H1 (cell line): ENCODE data around the gene AVPR2. TPM values are rescaled to one million over a fixed set of nuclear protein-coding genes. Genes with fewer than 3 reads are reported as not detected.

Source experiments
- CTCF ChIA-PET: fragments of 300-600 bp; sonication (Branson Sonifier 250); formaldehyde crosslinking; loops from one replicate; lab custom pipeline; 2021; ENCODE audit not compliant: partially characterized antibody; lab: Charles Lee
- POLR2A ChIA-PET: fragments of 300-600 bp; sonication (Branson Sonifier 250); formaldehyde crosslinking; loops from one replicate; lab custom pipeline; 2021; ENCODE audit warnings: inconsistent platforms; ENCODE audit not compliant: partially characterized antibody; lab: Charles Lee
- DNase-seq, 2 experiments: peaks; one replicate each; pipeline versions ENCODE4 v3.0.0 to v3.0.0-alpha.2; 2010 to 2022; ENCODE audit warnings: low spot score in 2 of 2, low read depth in 1 of 2, mixed read lengths in 1 of 2
- FAIRE-seq: peaks from 2 replicates; lab custom pipeline; 2011; peaks lifted over from hg19 to GRCh38; lab: Jason Lieb, UNC
- H2AFZ ChIP-seq: 2 replicates; pipeline ENCODE4 v1.8.1; 2012; ENCODE audit warnings: low read length, inconsistent platforms
- H2AK5ac ChIP-seq: 2 replicates; pipeline ENCODE4 v1.6.1; 2013; ENCODE audit warnings: low read depth, low read length
- H2BK120ac ChIP-seq: replicated peaks from 2 replicates; pipeline ENCODE3; 2013; ENCODE audit warnings: low read depth, low read length, inconsistent platforms
- H2BK12ac ChIP-seq: 2 replicates; pipeline ENCODE4 v1.6.1; 2013; ENCODE audit warnings: low read depth, low read length
- H2BK15ac ChIP-seq: 2 replicates; pipeline ENCODE4 v1.6.1; 2013; ENCODE audit warnings: low read length
- H2BK20ac ChIP-seq: 2 replicates; pipeline ENCODE4 v1.6.1; 2013; ENCODE audit warnings: low read length
- H2BK5ac ChIP-seq: 2 replicates; pipeline ENCODE4 v1.6.1; 2013; ENCODE audit warnings: low read depth, low read length
- H3K14ac ChIP-seq: 2 replicates; pipeline ENCODE4 v1.6.1; 2013; ENCODE audit warnings: inconsistent platforms; ENCODE audit not compliant: insufficient read length
- H3K18ac ChIP-seq: 2 replicates; pipeline ENCODE4 v1.6.1; 2013; ENCODE audit warnings: low read length; ENCODE audit errors: extremely low read depth
- H3K23ac ChIP-seq: 2 replicates; pipeline ENCODE4 v1.6.1; 2013; ENCODE audit warnings: inconsistent platforms; ENCODE audit not compliant: insufficient read length
- H3K23me2 ChIP-seq: 2 replicates; pipeline ENCODE4 v1.6.1; 2013; ENCODE audit warnings: low read depth, low read length
- H3K27ac ChIP-seq: 2 replicates; pipeline ENCODE4 v1.6.1; 2011; ENCODE audit warnings: low read depth, low read length, inconsistent platforms
- H3K27me3 ChIP-seq, 4 experiments: replicated peaks in 1 of 4; 1 replicate in 1 of 4; 2 replicates in 3 of 4; pipeline versions ENCODE4 v1.6.1 to v1.8.1; 2011 to 2013; ENCODE audit warnings: low read length in 3 of 4, mild to moderate bottlenecking in 3 of 4, inconsistent platforms in 2 of 4, mixed read lengths in 2 of 4, moderate library complexity in 1 of 4; ENCODE audit not compliant: control insufficient read depth in 3 of 4, insufficient read depth in 3 of 4; ENCODE audit errors: extremely low read depth in 1 of 4
- H3K36me3 ChIP-seq, 4 experiments: 2 replicates each; pipeline versions ENCODE4 v1.6.1 to v1.8.1; 2011 to 2013; ENCODE audit warnings: mild to moderate bottlenecking in 4 of 4, low read length in 3 of 4, moderate library complexity in 2 of 4, control low read depth in 1 of 4, inconsistent platforms in 1 of 4; ENCODE audit not compliant: insufficient read depth in 4 of 4, control insufficient read depth in 2 of 4
- H3K4ac ChIP-seq: replicated peaks from 2 replicates; pipeline ENCODE3; 2013; ENCODE audit warnings: low read length, low read depth, mixed read lengths, inconsistent platforms; ENCODE audit not compliant: insufficient read length
- H3K4me1 ChIP-seq, 4 experiments: replicated peaks in 1 of 4; 1 replicate in 1 of 4; 2 replicates in 3 of 4; pipeline versions ENCODE4 v1.6.1 to v1.8.1; 2011 to 2013; ENCODE audit warnings: low read length in 3 of 4, inconsistent platforms in 2 of 4, mixed read lengths in 1 of 4; ENCODE audit not compliant: insufficient read depth in 4 of 4, control insufficient read depth in 3 of 4
- H3K4me2 ChIP-seq, 2 experiments: 2 replicates each; pipeline versions ENCODE4 v1.6.1 to v1.8.1; 2011 to 2013; ENCODE audit warnings: low read depth in 2 of 2, low read length in 2 of 2, control low read depth in 1 of 2, inconsistent platforms in 1 of 2, mild to moderate bottlenecking in 1 of 2; ENCODE audit not compliant: insufficient read depth in 1 of 2
- H3K4me3 ChIP-seq, 4 experiments: fragments of 200-600, 300-600 bp in 1 of 4; sonication (generic), shearing (Covaris generic), sonication (Bioruptor Twin) in 1 of 4; 2 replicates each; pipeline versions ENCODE4 v1.5.1 to v1.8.1; 2011 to 2016; ENCODE audit warnings: low read length in 4 of 4, low read depth in 3 of 4, control low read depth in 2 of 4, inconsistent platforms in 2 of 4, mild to moderate bottlenecking in 2 of 4, mixed read lengths in 1 of 4, moderate library complexity in 1 of 4; ENCODE audit not compliant: insufficient read depth in 2 of 4; ENCODE audit errors: extremely low read depth in 1 of 4
- H3K56ac ChIP-seq: replicated peaks from 2 replicates; pipeline ENCODE3; 2013; ENCODE audit warnings: low read depth, mild to moderate bottlenecking, mixed read lengths, low read length, inconsistent platforms; ENCODE audit not compliant: insufficient read length
- H3K79me1 ChIP-seq: 2 replicates; pipeline ENCODE4 v1.6.1; 2013; ENCODE audit warnings: low read depth, low read length, control low read depth
- H3K79me2 ChIP-seq, 2 experiments: 2 replicates each; pipeline versions ENCODE4 v1.6.1 to v1.8.1; 2012 to 2013; ENCODE audit warnings: low read length in 2 of 2, mild to moderate bottlenecking in 2 of 2, inconsistent platforms in 1 of 2; ENCODE audit not compliant: insufficient read depth in 2 of 2, control insufficient read depth in 1 of 2
- H3K9ac ChIP-seq, 4 experiments: replicated peaks in 1 of 4; 1 replicate in 1 of 4; 2 replicates in 3 of 4; pipeline versions ENCODE4 v1.6.1 to v1.8.1; 2011 to 2013; ENCODE audit warnings: low read depth in 3 of 4, low read length in 3 of 4, control low read depth in 2 of 4, mild to moderate bottlenecking in 2 of 4, moderate library complexity in 2 of 4, inconsistent platforms in 1 of 4; ENCODE audit errors: extremely low read depth in 1 of 4
- H3K9me3 ChIP-seq, 2 experiments: 2 replicates each; pipeline versions ENCODE4 v1.6.1 to v1.8.1; 2012 to 2013; ENCODE audit warnings: mild to moderate bottlenecking in 2 of 2, moderate library complexity in 2 of 2, control low read depth in 1 of 2, inconsistent platforms in 1 of 2, low read depth in 1 of 2, low read length in 1 of 2, mixed read lengths in 1 of 2; ENCODE audit not compliant: insufficient read depth in 2 of 2
- H4K20me1 ChIP-seq, 2 experiments: replicated peaks in 1 of 2; 2 replicates each; pipeline versions ENCODE3 to v1.8.1; 2011 to 2013; ENCODE audit warnings: inconsistent platforms in 2 of 2, low read length in 2 of 2, mild to moderate bottlenecking in 1 of 2; ENCODE audit not compliant: insufficient read depth in 2 of 2, control insufficient read depth in 1 of 2
- H4K5ac ChIP-seq: 2 replicates; pipeline ENCODE4 v1.6.1; 2013; ENCODE audit warnings: low read length, low read depth, mixed read lengths, inconsistent platforms; ENCODE audit not compliant: insufficient read length
- H4K8ac ChIP-seq: 2 replicates; pipeline ENCODE4 v1.8.0; 2013; ENCODE audit warnings: mild to moderate bottlenecking, moderate library complexity, low read length, inconsistent platforms; ENCODE audit not compliant: insufficient read depth; ENCODE audit errors: extremely low read depth
- H4K91ac ChIP-seq: replicated peaks from 2 replicates; pipeline ENCODE3; 2013; ENCODE audit warnings: low read length, mixed read lengths, inconsistent platforms; ENCODE audit not compliant: insufficient read length
- CREB1 ChIP-seq: IDR thresholded peaks from 2 replicates; pipeline ENCODE4 v1.6.1; 2012; ENCODE audit warnings: inconsistent platforms
- JUN ChIP-seq: IDR thresholded peaks from 2 replicates; pipeline ENCODE4 v1.6.1; 2011; ENCODE audit warnings: low read depth, mild to moderate bottlenecking, improper control_type of control experiment, low read length
- JUND ChIP-seq: IDR thresholded peaks from 2 replicates; pipeline ENCODE4 v1.6.1; 2011; ENCODE audit warnings: mild to moderate bottlenecking, improper control_type of control experiment, low read length
- WGBS, 2 experiments: shearing (Covaris generic) in 1 of 2; methylation state at CpG; one replicate each; pipeline versions ENCODE4 v1.1.6 to v1.1.7; 2013 to 2015; ENCODE audit warnings: low lambda C conversion rate in 2 of 2, mixed read lengths in 2 of 2, inconsistent platforms in 1 of 2, low coverage in 1 of 2, missing lambda C conversion rate in 1 of 2; ENCODE audit not compliant: insufficient replicate concordance in 2 of 2, insufficient coverage in 1 of 2, insufficient read length in 1 of 2; ENCODE audit errors: extremely low coverage in 1 of 2, missing lambda C conversion rate in 1 of 2; 5-methylcytosine and 5-hydroxymethylcytosine counted together
- polyA plus RNA-seq, 7 experiments: library from polyadenylated mRNA; depleted of rRNA in 3 of 7; stranded (reverse) in 5 of 7; unstranded in 2 of 7; fragments of >200 nt in 5 of 7; fragments of 200-250 nt in 2 of 7; gene quantifications; 1 replicate in 5 of 7; 2 replicates in 1 of 7; 4 replicates in 1 of 7; pipeline versions ENCODE4 v1.2.1 to v1.2.3, GENCODE V29; 2011 to 2013; ENCODE audit warnings: missing spikeins in 2 of 7, mixed read lengths in 2 of 7
- total RNA-seq: library from RNA; stranded (reverse); fragmentation: NEBNext Ultra II Directional; extraction: Animal tissue kit (Norgen Biotek cat#: 25700); gene quantifications from 2 replicates; pipeline ENCODE4 v1.2.1, GENCODE V29; 2021

Gene AVPR2
- total and polyA plus RNA-seq, 2 of the 8 experiments (the other 6 are each of a cell fraction or from before 2014, with no cell fraction given), result 0.09 TPM; not detected in 1

DNA sequence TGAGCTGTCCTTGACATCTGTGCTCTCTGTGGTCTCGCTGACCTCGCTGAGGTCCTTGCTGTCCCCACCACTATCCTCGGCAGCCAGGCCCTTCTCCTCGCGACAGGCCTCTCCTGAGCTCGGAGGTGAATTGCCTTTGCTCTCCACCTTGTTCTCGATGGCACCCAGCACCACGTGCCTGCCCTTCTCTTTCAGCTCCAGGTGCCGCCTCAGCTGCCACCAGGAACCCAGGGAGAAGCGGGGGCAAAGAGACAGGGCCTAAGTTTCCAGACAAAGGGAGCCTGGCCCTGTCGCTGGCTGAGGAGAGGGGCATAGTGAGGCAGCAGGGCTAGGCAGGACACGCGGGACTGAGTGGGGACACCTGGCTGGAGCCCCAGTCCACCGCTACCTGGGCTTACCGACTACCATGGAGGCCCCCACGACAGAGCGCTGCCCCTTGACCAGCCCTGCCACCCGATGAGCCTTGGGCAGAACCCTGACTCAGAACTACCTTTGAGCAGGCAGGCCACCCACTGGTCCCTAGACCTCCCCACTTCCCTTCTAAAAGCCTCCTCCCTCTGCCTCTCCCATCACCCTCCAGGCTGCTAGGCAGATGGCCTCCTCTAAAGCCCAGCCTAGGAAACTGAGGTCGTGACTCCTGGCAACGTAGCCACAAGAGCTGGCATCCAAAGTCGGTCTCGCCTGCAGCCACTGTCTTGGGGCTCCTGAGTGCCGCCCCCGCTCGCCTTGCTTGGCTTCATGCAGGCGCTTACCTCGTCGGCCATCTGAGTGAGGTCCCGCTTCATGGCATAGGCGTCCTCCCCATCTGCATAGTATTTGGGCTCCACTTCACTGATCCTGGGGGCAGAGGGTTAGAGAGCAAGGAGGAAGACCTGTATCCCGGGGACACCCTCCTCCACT is 25.8 kb downstream of the AVPR2 start:
- Histone ChIP-seq H2BK12ac (no peak overlapping the region), H3K4me1 (peaks cover 0 to 17% (median 12%) of the 10 kb centered on the region in 4 experiments; a peak in 6 of 7 replicates), H3K79me2 (peaks cover 0 to 14% of the 10 kb centered on the region in 2 experiments; a peak in 2 of 4 replicates), H3K14ac (no peak overlapping the region), H2BK20ac (no peak overlapping the region), H3K23ac (no peak overlapping the region), H4K20me1 (peaks cover 0 to 3% of the 10 kb centered on the region in 2 experiments), H3K27me3 (no peaks in the 10 kb centered on the region), H4K8ac (no peak overlapping the region; the same call in 1 of the 2 replicates), H2BK120ac (no peak overlapping the region), H2BK5ac (no peak overlapping the region), H3K36me3 (peaks cover 0 to 10% (median 4%) of the 10 kb centered on the region in 4 experiments; a peak in 2 of 8 replicates), H4K5ac (no peak overlapping the region), H3K27ac (no peak overlapping the region), H3K23me2 (peaks cover 18% of the 10 kb centered on the region; the same call in 1 of the 2 replicates), H3K56ac (no peak overlapping the region), H3K18ac (no peak overlapping the region), H2BK15ac (no peak overlapping the region), H3K9ac (no peak overlapping the region), H4K91ac (no peak overlapping the region), H3K9me3 (no peaks in the 10 kb centered on the region), H3K4ac (no peak overlapping the region), H2AK5ac (no peak overlapping the region), H3K79me1 (no peaks in the 10 kb centered on the region), H3K4me2 (no peak overlapping the region), H3K4me3 (no peak overlapping the region), H2AFZ (no peak overlapping the region)
- ChIA-PET CTCF (interaction anchor here (1.2 to 19.6 kb wide), 3 partner anchors 18 to 443 kb away, joined by 3 to 272 read pairs (median 3); partner anchors contain the start of gene RENBP), POLR2A (interaction anchor here (1.3 to 14.9 kb wide), 3 partner anchors 11 to 42 kb away, joined by 5 to 231 read pairs (median 43); partner anchors contain the start of genes HCFC1, NAA10, RENBP and TMEM187)
- DNase-seq, result no peak
- FAIRE-seq, result no peak
- TF ChIP-seq CREB1, result no peak
- no peak for TF ChIP-seq JUN
- TF ChIP-seq JUND, result no peak
- 95% methylated on average over 16 of the region's 31 CpGs; no CpG with 5 or more reads in 1 of the 2 experiments for WGBS, 2 experiments
